Transverse colon (tissue), 4 donors: ENCODE measurements around the gene GATC.

Experiments
- EP300 ChIP-seq: sonication (generic); formaldehyde crosslinking; IDR thresholded peaks from one replicate; pipeline ENCODE4 v1.6.1; 2017; ENCODE audit warnings: antibody characterized with exemption, low read depth
- POLR2A ChIP-seq: fragments of 450-650 bp; IDR thresholded peaks from one replicate; pipeline ENCODE4 v1.6.1; 2016; ENCODE audit warnings: antibody characterized with exemption, mild to moderate bottlenecking, moderate library complexity
- POLR2AphosphoS5 ChIP-seq, 3 donors: sonication (generic); formaldehyde crosslinking; IDR thresholded peaks; one replicate each; pipeline ENCODE4 v1.6.1; 2016; ENCODE audit warnings: antibody characterized with exemption in 3 of 3
- TF ChIP-seq, protein P1 (sequence below), 5 experiments: fragments of 200-600 bp in 3 of 5; fragments of 450-650 bp in 2 of 5; sonication (generic) in 3 of 5; IDR thresholded peaks; 1 replicate in 2 of 5; 2 replicates in 3 of 5; pipeline ENCODE4 v1.5.1; 2016 to 2017; ENCODE audit warnings: antibody characterized with exemption in 5 of 5, inconsistent platforms in 3 of 5, mild to moderate bottlenecking in 2 of 5, moderate library complexity in 1 of 5

GRCh38 chr12:120439646-120440247, 6.5 kb upstream of the GATC start:
- TF ChIP-seq, protein P1, sequence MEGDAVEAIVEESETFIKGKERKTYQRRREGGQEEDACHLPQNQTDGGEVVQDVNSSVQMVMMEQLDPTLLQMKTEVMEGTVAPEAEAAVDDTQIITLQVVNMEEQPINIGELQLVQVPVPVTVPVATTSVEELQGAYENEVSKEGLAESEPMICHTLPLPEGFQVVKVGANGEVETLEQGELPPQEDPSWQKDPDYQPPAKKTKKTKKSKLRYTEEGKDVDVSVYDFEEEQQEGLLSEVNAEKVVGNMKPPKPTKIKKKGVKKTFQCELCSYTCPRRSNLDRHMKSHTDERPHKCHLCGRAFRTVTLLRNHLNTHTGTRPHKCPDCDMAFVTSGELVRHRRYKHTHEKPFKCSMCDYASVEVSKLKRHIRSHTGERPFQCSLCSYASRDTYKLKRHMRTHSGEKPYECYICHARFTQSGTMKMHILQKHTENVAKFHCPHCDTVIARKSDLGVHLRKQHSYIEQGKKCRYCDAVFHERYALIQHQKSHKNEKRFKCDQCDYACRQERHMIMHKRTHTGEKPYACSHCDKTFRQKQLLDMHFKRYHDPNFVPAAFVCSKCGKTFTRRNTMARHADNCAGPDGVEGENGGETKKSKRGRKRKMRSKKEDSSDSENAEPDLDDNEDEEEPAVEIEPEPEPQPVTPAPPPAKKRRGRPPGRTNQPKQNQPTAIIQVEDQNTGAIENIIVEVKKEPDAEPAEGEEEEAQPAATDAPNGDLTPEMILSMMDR (IDR thresholded peaks at IDR 0.05), result peak in 4 of 5 experiments; percentile 54 to 69 (median 62)
- no peak for TF ChIP-seq EP300
- TF ChIP-seq POLR2A, result no peak
- TF ChIP-seq POLR2AphosphoS5 (IDR thresholded peaks at IDR 0.05), result no peak
